DND-41 (cell line): Measurements from ENCODE around the gene ITLN2.
"Not testable (repeated sequence)": the region's sequence is repeated elsewhere in the genome, so short reads cannot be mapped to it uniquely, and the experiment has no call there.

ENCODE experiments used
- ATAC-seq: fragments of 200-7000 bp; cut with Tn5 transposase; 3 replicates; pipeline ENCODE4 v1.9.1; 2021; ENCODE audit warnings: low read depth; ENCODE audit not compliant: insufficient read depth
- DNase-seq: peaks from one replicate; pipeline ENCODE4 v3.0.0-alpha.2; 2020
- H2AFZ ChIP-seq: 2 replicates; pipeline ENCODE4 v1.6.0; 2012; ENCODE audit warnings: low read depth, low read length
- H3K27ac ChIP-seq: 2 replicates; pipeline ENCODE4 v1.5.1; 2012; ENCODE audit warnings: low read length, inconsistent platforms
- H3K27me3 ChIP-seq: fragments of 200-600 bp; sonication (generic); 2 replicates; pipeline ENCODE4 v1.6.0; 2012; ENCODE audit warnings: low read length, mild to moderate bottlenecking, inconsistent platforms; ENCODE audit not compliant: insufficient read depth, poor library complexity
- H3K36me3 ChIP-seq: 2 replicates; pipeline ENCODE4 v1.5.1; 2012; ENCODE audit warnings: low read length, inconsistent platforms; ENCODE audit not compliant: insufficient read depth
- H3K4me1 ChIP-seq: 2 replicates; pipeline ENCODE4 v1.5.1; 2012; ENCODE audit warnings: mild to moderate bottlenecking, low read length; ENCODE audit not compliant: insufficient read depth
- H3K4me2 ChIP-seq: 2 replicates; pipeline ENCODE4 v1.6.0; 2012; ENCODE audit warnings: mild to moderate bottlenecking, moderate library complexity, low read length, inconsistent platforms; ENCODE audit not compliant: insufficient read depth
- H3K4me3 ChIP-seq, 2 experiments: fragments of 200-600 bp in 1 of 2; shearing (Covaris generic) in 1 of 2; 2 replicates each; pipeline ENCODE4 v1.5.1; 2012 to 2016; ENCODE audit warnings: inconsistent platforms in 2 of 2, low read length in 2 of 2, mild to moderate bottlenecking in 2 of 2, low read depth in 1 of 2, moderate library complexity in 1 of 2
- H3K79me2 ChIP-seq: 2 replicates; pipeline ENCODE4 v1.6.0; 2012; ENCODE audit warnings: low read length, inconsistent platforms; ENCODE audit not compliant: insufficient read depth
- H3K9ac ChIP-seq: 2 replicates; pipeline ENCODE4 v1.6.0; 2012; ENCODE audit warnings: low read depth, mild to moderate bottlenecking, inconsistent platforms, low read length, moderate library complexity
- H3K9me3 ChIP-seq: 2 replicates; pipeline ENCODE4 v1.5.1; 2012; ENCODE audit warnings: low read length, moderate library complexity, mild to moderate bottlenecking, inconsistent platforms; ENCODE audit not compliant: insufficient read depth, severe bottlenecking
- H4K20me1 ChIP-seq: 2 replicates; pipeline ENCODE4 v1.6.0; 2012; ENCODE audit warnings: low read length; ENCODE audit not compliant: insufficient read depth
- EZH2 ChIP-seq: IDR thresholded peaks from 3 replicates; pipeline ENCODE4 v1.6.1; 2012; ENCODE audit warnings: borderline replicate concordance, low read depth, mild to moderate bottlenecking, moderate library complexity, low read length, inconsistent platforms; ENCODE audit not compliant: severe bottlenecking
- TF ChIP-seq, protein P1 (sequence below): IDR thresholded peaks from 2 replicates; pipeline ENCODE4 v1.5.1; 2012; ENCODE audit warnings: borderline replicate concordance, low read length, moderate library complexity, mild to moderate bottlenecking; ENCODE audit not compliant: poor library complexity, severe bottlenecking; ENCODE audit errors: extremely low read depth

The ITLN2 gene

DNA sequence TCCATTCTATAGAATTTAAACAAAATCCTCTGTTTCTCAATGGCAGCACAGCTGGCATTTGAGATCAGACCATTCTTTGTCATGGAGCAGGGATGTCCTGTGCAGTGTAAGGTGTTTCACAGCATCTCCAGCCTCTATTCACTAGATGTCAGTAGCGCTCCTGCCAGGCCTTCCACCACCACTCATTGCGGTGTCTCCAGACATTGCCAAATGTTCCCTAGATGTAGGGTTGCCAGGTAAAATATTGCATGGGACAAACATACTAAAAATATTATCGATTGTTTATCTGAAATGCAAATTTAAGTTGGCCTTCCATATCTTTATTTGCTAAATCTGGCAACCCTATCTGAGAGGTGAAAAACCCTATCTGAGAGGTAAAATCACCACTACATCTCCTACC is 11.7 kb downstream of the ITLN2 start:
- Histone ChIP-seq H3K4me3 (no peak overlapping the region), H3K9me3 (peaks cover 3% of the 10 kb centered on the region), H3K27me3 (no peaks in the 10 kb centered on the region), H3K9ac (no peak overlapping the region), H3K27ac (no peak overlapping the region), H3K36me3 (no peaks in the 10 kb centered on the region), H3K4me1 (no peaks in the 10 kb centered on the region), H3K79me2 (no peaks in the 10 kb centered on the region), H4K20me1 (no peaks in the 10 kb centered on the region), H2AFZ (no peak overlapping the region), H3K4me2 (no peak overlapping the region)
- DNase-seq, result no peak
- TF ChIP-seq, protein P1, sequence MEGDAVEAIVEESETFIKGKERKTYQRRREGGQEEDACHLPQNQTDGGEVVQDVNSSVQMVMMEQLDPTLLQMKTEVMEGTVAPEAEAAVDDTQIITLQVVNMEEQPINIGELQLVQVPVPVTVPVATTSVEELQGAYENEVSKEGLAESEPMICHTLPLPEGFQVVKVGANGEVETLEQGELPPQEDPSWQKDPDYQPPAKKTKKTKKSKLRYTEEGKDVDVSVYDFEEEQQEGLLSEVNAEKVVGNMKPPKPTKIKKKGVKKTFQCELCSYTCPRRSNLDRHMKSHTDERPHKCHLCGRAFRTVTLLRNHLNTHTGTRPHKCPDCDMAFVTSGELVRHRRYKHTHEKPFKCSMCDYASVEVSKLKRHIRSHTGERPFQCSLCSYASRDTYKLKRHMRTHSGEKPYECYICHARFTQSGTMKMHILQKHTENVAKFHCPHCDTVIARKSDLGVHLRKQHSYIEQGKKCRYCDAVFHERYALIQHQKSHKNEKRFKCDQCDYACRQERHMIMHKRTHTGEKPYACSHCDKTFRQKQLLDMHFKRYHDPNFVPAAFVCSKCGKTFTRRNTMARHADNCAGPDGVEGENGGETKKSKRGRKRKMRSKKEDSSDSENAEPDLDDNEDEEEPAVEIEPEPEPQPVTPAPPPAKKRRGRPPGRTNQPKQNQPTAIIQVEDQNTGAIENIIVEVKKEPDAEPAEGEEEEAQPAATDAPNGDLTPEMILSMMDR, result no peak
- no peak for TF ChIP-seq EZH2
- no peak for ATAC-seq

DNA sequence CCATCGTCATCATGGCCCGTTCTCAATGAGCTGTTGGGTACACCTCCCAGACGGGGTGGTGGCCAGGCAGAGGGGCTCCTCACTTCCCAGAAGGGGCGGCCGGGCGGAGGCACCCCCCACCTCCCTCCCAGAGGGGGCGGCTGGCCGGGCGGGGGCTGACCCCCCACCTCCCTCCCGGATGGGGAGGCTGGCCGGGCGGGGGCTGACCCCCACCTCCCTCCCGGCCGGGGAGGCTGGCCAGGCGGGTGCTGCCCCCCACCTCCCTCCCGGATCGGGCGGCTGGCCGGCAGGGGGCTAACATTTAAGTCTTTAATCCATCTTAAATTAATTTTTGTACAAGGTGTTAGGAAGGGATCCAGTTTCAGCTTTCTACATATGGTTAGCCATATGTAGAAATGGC is 17.9 kb downstream of the ITLN2 start:
- H3K36me3 ChIP-seq, H4K20me1 ChIP-seq, H3K27me3 ChIP-seq: not testable (repeated sequence)

DNA sequence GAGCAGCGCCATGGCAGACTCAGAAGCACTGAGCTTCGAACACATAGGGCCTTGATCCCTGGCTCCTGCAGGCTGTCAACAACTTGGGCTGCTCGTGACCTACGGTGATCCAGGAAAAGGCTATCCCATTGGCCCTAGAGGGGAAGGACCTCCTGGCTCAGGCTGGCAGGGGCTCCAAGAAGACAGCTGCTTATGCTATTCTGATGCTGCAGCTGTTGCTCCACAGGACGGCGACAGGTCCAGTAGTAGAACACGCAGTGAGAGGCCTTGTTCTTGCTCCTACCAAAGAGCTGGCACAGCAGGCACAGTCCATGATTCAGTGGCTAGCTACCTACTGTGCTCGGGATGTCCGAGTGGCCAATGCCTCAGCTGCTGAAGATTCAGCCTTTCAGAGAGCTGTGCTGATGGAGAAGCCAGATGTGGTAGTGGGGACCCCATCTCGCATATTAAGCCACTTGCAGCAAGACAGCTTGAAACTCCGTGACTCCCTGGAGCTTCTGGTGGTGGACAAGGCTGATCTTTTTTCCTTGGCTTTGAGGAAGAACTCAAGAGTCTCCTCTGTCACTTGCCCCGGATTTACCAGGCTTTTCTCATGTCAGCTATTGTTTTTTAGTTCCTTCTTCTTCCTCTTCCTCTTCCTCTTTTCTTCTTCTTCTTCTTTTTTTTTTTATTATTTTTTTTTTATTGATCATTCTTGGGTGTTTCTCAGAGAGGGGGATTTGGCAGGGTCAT is 18.9 kb downstream of the ITLN2 start:
- Histone ChIP-seq H3K36me3 (no peaks in the 10 kb centered on the region), H3K4me2 (no peak overlapping the region), H3K79me2 (no peaks in the 10 kb centered on the region), H3K9me3 (peaks cover 5% of the 10 kb centered on the region), H3K4me1 (no peaks in the 10 kb centered on the region), H3K4me3 (no peak overlapping the region), H4K20me1 (no peaks in the 10 kb centered on the region), H2AFZ (no peak overlapping the region), H3K9ac (no peak overlapping the region), H3K27me3 (no peaks in the 10 kb centered on the region), H3K27ac (no peak overlapping the region)
- no peak for TF ChIP-seq EZH2
- TF ChIP-seq, protein P1, result no peak
- ATAC-seq (no peak), DNase-seq (no peak)

More for the DNA sequence above, 17.9 kb downstream of the ITLN2 start:
- DNase-seq, H2AFZ ChIP-seq, ATAC-seq, H3K9ac ChIP-seq, H3K9me3 ChIP-seq, H3K4me3 ChIP-seq, H3K27ac ChIP-seq, H3K79me2 ChIP-seq, H3K4me1 ChIP-seq, H3K4me2 ChIP-seq: not testable (repeated sequence)

DNA sequence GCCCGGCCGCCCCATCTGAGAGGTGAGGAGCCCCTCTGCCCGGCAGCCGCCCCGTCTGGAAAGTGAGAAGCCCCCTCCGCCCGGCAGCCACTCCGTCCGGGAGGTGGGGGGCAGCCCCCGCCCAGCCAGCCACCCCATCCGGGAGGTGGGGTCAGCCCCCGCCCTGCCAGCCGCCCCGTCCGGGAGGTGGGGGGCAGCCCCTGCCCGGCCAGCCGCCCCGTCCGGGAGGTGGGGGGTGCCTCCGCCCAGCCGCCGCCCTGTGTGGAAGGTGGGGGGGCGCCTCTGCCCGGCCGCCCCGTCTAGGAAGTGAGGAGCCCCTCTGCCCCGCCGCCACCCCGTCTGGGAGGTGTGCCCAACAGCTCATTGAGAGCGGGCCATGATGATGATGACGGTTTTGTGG is 21.3 kb downstream of the ITLN2 start:
- H4K20me1 ChIP-seq, H3K79me2 ChIP-seq, H3K9me3 ChIP-seq, H3K27ac ChIP-seq, H2AFZ ChIP-seq, H3K4me2 ChIP-seq, H3K9ac ChIP-seq, H3K27me3 ChIP-seq, ATAC-seq, H3K36me3 ChIP-seq, H3K4me3 ChIP-seq, H3K4me1 ChIP-seq, DNase-seq: not testable (repeated sequence)
